H1 (cell line): Measurements from ENCODE around the gene ZBTB16. TPM values are rescaled to one million over a fixed set of nuclear protein-coding genes. Genes with fewer than 3 reads are reported as not detected.

Experiments used
- CTCF ChIA-PET: fragments of 300-600 bp; sonication (Branson Sonifier 250); formaldehyde crosslinking; loops from one replicate; lab custom pipeline; 2021; ENCODE audit not compliant: partially characterized antibody; lab: Charles Lee
- POLR2A ChIA-PET: fragments of 300-600 bp; sonication (Branson Sonifier 250); formaldehyde crosslinking; loops from one replicate; lab custom pipeline; 2021; ENCODE audit warnings: inconsistent platforms; ENCODE audit not compliant: partially characterized antibody; lab: Charles Lee
- DNase-seq, 2 experiments: peaks; one replicate each; pipeline versions ENCODE4 v3.0.0 to v3.0.0-alpha.2; 2010 to 2022; ENCODE audit warnings: low spot score in 2 of 2, low read depth in 1 of 2, mixed read lengths in 1 of 2
- FAIRE-seq: peaks from 2 replicates; lab custom pipeline; 2011; peaks lifted over from hg19 to GRCh38; lab: Jason Lieb, UNC
- H2AFZ ChIP-seq: 2 replicates; pipeline ENCODE4 v1.8.1; 2012; ENCODE audit warnings: low read length, inconsistent platforms
- H2AK5ac ChIP-seq: 2 replicates; pipeline ENCODE4 v1.6.1; 2013; ENCODE audit warnings: low read depth, low read length
- H2BK120ac ChIP-seq: replicated peaks from 2 replicates; pipeline ENCODE3; 2013; ENCODE audit warnings: low read depth, low read length, inconsistent platforms
- H2BK12ac ChIP-seq: 2 replicates; pipeline ENCODE4 v1.6.1; 2013; ENCODE audit warnings: low read depth, low read length
- H2BK15ac ChIP-seq: 2 replicates; pipeline ENCODE4 v1.6.1; 2013; ENCODE audit warnings: low read length
- H2BK20ac ChIP-seq: 2 replicates; pipeline ENCODE4 v1.6.1; 2013; ENCODE audit warnings: low read length
- H2BK5ac ChIP-seq: 2 replicates; pipeline ENCODE4 v1.6.1; 2013; ENCODE audit warnings: low read depth, low read length
- H3K14ac ChIP-seq: 2 replicates; pipeline ENCODE4 v1.6.1; 2013; ENCODE audit warnings: inconsistent platforms; ENCODE audit not compliant: insufficient read length
- H3K18ac ChIP-seq: 2 replicates; pipeline ENCODE4 v1.6.1; 2013; ENCODE audit warnings: low read length; ENCODE audit errors: extremely low read depth
- H3K23ac ChIP-seq: 2 replicates; pipeline ENCODE4 v1.6.1; 2013; ENCODE audit warnings: inconsistent platforms; ENCODE audit not compliant: insufficient read length
- H3K23me2 ChIP-seq: 2 replicates; pipeline ENCODE4 v1.6.1; 2013; ENCODE audit warnings: low read depth, low read length
- H3K27ac ChIP-seq: 2 replicates; pipeline ENCODE4 v1.6.1; 2011; ENCODE audit warnings: low read depth, low read length, inconsistent platforms
- H3K27me3 ChIP-seq, 4 experiments: replicated peaks in 1 of 4; 1 replicate in 1 of 4; 2 replicates in 3 of 4; pipeline versions ENCODE4 v1.6.1 to v1.8.1; 2011 to 2013; ENCODE audit warnings: low read length in 3 of 4, mild to moderate bottlenecking in 3 of 4, inconsistent platforms in 2 of 4, mixed read lengths in 2 of 4, moderate library complexity in 1 of 4; ENCODE audit not compliant: control insufficient read depth in 3 of 4, insufficient read depth in 3 of 4; ENCODE audit errors: extremely low read depth in 1 of 4
- H3K36me3 ChIP-seq, 4 experiments: 2 replicates each; pipeline versions ENCODE4 v1.6.1 to v1.8.1; 2011 to 2013; ENCODE audit warnings: mild to moderate bottlenecking in 4 of 4, low read length in 3 of 4, moderate library complexity in 2 of 4, control low read depth in 1 of 4, inconsistent platforms in 1 of 4; ENCODE audit not compliant: insufficient read depth in 4 of 4, control insufficient read depth in 2 of 4
- H3K4ac ChIP-seq: replicated peaks from 2 replicates; pipeline ENCODE3; 2013; ENCODE audit warnings: low read length, low read depth, mixed read lengths, inconsistent platforms; ENCODE audit not compliant: insufficient read length
- H3K4me1 ChIP-seq, 4 experiments: replicated peaks in 1 of 4; 1 replicate in 1 of 4; 2 replicates in 3 of 4; pipeline versions ENCODE4 v1.6.1 to v1.8.1; 2011 to 2013; ENCODE audit warnings: low read length in 3 of 4, inconsistent platforms in 2 of 4, mixed read lengths in 1 of 4; ENCODE audit not compliant: insufficient read depth in 4 of 4, control insufficient read depth in 3 of 4
- H3K4me2 ChIP-seq, 2 experiments: 2 replicates each; pipeline versions ENCODE4 v1.6.1 to v1.8.1; 2011 to 2013; ENCODE audit warnings: low read depth in 2 of 2, low read length in 2 of 2, control low read depth in 1 of 2, inconsistent platforms in 1 of 2, mild to moderate bottlenecking in 1 of 2; ENCODE audit not compliant: insufficient read depth in 1 of 2
- H3K4me3 ChIP-seq, 4 experiments: fragments of 200-600, 300-600 bp in 1 of 4; sonication (generic), shearing (Covaris generic), sonication (Bioruptor Twin) in 1 of 4; 2 replicates each; pipeline versions ENCODE4 v1.5.1 to v1.8.1; 2011 to 2016; ENCODE audit warnings: low read length in 4 of 4, low read depth in 3 of 4, control low read depth in 2 of 4, inconsistent platforms in 2 of 4, mild to moderate bottlenecking in 2 of 4, mixed read lengths in 1 of 4, moderate library complexity in 1 of 4; ENCODE audit not compliant: insufficient read depth in 2 of 4; ENCODE audit errors: extremely low read depth in 1 of 4
- H3K56ac ChIP-seq: replicated peaks from 2 replicates; pipeline ENCODE3; 2013; ENCODE audit warnings: low read depth, mild to moderate bottlenecking, mixed read lengths, low read length, inconsistent platforms; ENCODE audit not compliant: insufficient read length
- H3K79me1 ChIP-seq: 2 replicates; pipeline ENCODE4 v1.6.1; 2013; ENCODE audit warnings: low read depth, low read length, control low read depth
- H3K79me2 ChIP-seq, 2 experiments: 2 replicates each; pipeline versions ENCODE4 v1.6.1 to v1.8.1; 2012 to 2013; ENCODE audit warnings: low read length in 2 of 2, mild to moderate bottlenecking in 2 of 2, inconsistent platforms in 1 of 2; ENCODE audit not compliant: insufficient read depth in 2 of 2, control insufficient read depth in 1 of 2
- H3K9ac ChIP-seq, 4 experiments: replicated peaks in 1 of 4; 1 replicate in 1 of 4; 2 replicates in 3 of 4; pipeline versions ENCODE4 v1.6.1 to v1.8.1; 2011 to 2013; ENCODE audit warnings: low read depth in 3 of 4, low read length in 3 of 4, control low read depth in 2 of 4, mild to moderate bottlenecking in 2 of 4, moderate library complexity in 2 of 4, inconsistent platforms in 1 of 4; ENCODE audit errors: extremely low read depth in 1 of 4
- H3K9me3 ChIP-seq, 2 experiments: 2 replicates each; pipeline versions ENCODE4 v1.6.1 to v1.8.1; 2012 to 2013; ENCODE audit warnings: mild to moderate bottlenecking in 2 of 2, moderate library complexity in 2 of 2, control low read depth in 1 of 2, inconsistent platforms in 1 of 2, low read depth in 1 of 2, low read length in 1 of 2, mixed read lengths in 1 of 2; ENCODE audit not compliant: insufficient read depth in 2 of 2
- H4K20me1 ChIP-seq, 2 experiments: replicated peaks in 1 of 2; 2 replicates each; pipeline versions ENCODE3 to v1.8.1; 2011 to 2013; ENCODE audit warnings: inconsistent platforms in 2 of 2, low read length in 2 of 2, mild to moderate bottlenecking in 1 of 2; ENCODE audit not compliant: insufficient read depth in 2 of 2, control insufficient read depth in 1 of 2
- H4K5ac ChIP-seq: 2 replicates; pipeline ENCODE4 v1.6.1; 2013; ENCODE audit warnings: low read length, low read depth, mixed read lengths, inconsistent platforms; ENCODE audit not compliant: insufficient read length
- H4K8ac ChIP-seq: 2 replicates; pipeline ENCODE4 v1.8.0; 2013; ENCODE audit warnings: mild to moderate bottlenecking, moderate library complexity, low read length, inconsistent platforms; ENCODE audit not compliant: insufficient read depth; ENCODE audit errors: extremely low read depth
- H4K91ac ChIP-seq: replicated peaks from 2 replicates; pipeline ENCODE3; 2013; ENCODE audit warnings: low read length, mixed read lengths, inconsistent platforms; ENCODE audit not compliant: insufficient read length
- CBX8 ChIP-seq: fragments of 300-800, 300-1000 bp; sonication (generic); IDR thresholded peaks from 2 replicates; pipeline ENCODE4 v1.7.1; 2016; ENCODE audit warnings: low read depth, low read length, borderline replicate concordance
- CTBP2 ChIP-seq: IDR thresholded peaks from 2 replicates; pipeline ENCODE4 v1.7.0; 2011; ENCODE audit warnings: borderline replicate concordance, mild to moderate bottlenecking, moderate library complexity, mixed read lengths, low read length; ENCODE audit not compliant: insufficient read depth, insufficient read length
- EZH2 ChIP-seq: fragments of 200-600 bp; sonication (generic); IDR thresholded peaks from 2 replicates; pipeline ENCODE4 v1.7.1; 2012; ENCODE audit warnings: low read depth, mild to moderate bottlenecking, moderate library complexity, low read length, inconsistent platforms; ENCODE audit not compliant: severe bottlenecking
- HDAC2 ChIP-seq, 2 experiments: fragments of 300-600 bp in 1 of 2; sonication (generic) in 1 of 2; IDR thresholded peaks; 2 replicates each; pipeline ENCODE4 v1.6.1; 2011 to 2012; ENCODE audit warnings: low read depth in 2 of 2, low read length in 2 of 2, mild to moderate bottlenecking in 2 of 2, moderate library complexity in 2 of 2, borderline replicate concordance in 1 of 2, inconsistent platforms in 1 of 2
- POLR2A ChIP-seq, 2 experiments: IDR thresholded peaks; 1 replicate in 1 of 2; 2 replicates in 1 of 2; pipeline ENCODE4 v1.6.1; 2011; ENCODE audit warnings: low read depth in 2 of 2, low read length in 2 of 2, mild to moderate bottlenecking in 2 of 2; ENCODE audit errors: control extremely low read depth in 1 of 2
- SP1 ChIP-seq: IDR thresholded peaks from 2 replicates; pipeline ENCODE4 v1.6.1; 2011; ENCODE audit warnings: low read depth, low read length
- SP2 ChIP-seq: IDR thresholded peaks from 2 replicates; pipeline ENCODE4 v1.6.1; 2012; ENCODE audit warnings: mild to moderate bottlenecking, low read length, inconsistent platforms
- WGBS, 2 experiments: shearing (Covaris generic) in 1 of 2; methylation state at CpG; one replicate each; pipeline versions ENCODE4 v1.1.6 to v1.1.7; 2013 to 2015; ENCODE audit warnings: low lambda C conversion rate in 2 of 2, mixed read lengths in 2 of 2, inconsistent platforms in 1 of 2, low coverage in 1 of 2, missing lambda C conversion rate in 1 of 2; ENCODE audit not compliant: insufficient replicate concordance in 2 of 2, insufficient coverage in 1 of 2, insufficient read length in 1 of 2; ENCODE audit errors: extremely low coverage in 1 of 2, missing lambda C conversion rate in 1 of 2; 5-methylcytosine and 5-hydroxymethylcytosine counted together
- polyA plus RNA-seq, 7 experiments: library from polyadenylated mRNA; depleted of rRNA in 3 of 7; stranded (reverse) in 5 of 7; unstranded in 2 of 7; fragments of >200 nt in 5 of 7; fragments of 200-250 nt in 2 of 7; gene quantifications; 1 replicate in 5 of 7; 2 replicates in 1 of 7; 4 replicates in 1 of 7; pipeline versions ENCODE4 v1.2.1 to v1.2.3, GENCODE V29; 2011 to 2013; ENCODE audit warnings: missing spikeins in 2 of 7, mixed read lengths in 2 of 7
- total RNA-seq: library from RNA; stranded (reverse); fragmentation: NEBNext Ultra II Directional; extraction: Animal tissue kit (Norgen Biotek cat#: 25700); gene quantifications from 2 replicates; pipeline ENCODE4 v1.2.1, GENCODE V29; 2021
- TF ChIP-seq, protein P1 (sequence below): IDR thresholded peaks from 2 replicates; pipeline ENCODE4 v1.6.1; 2012; ENCODE audit warnings: low read length, inconsistent platforms

ZBTB16 gene
- total and polyA plus RNA-seq, 2 of the 8 experiments (the other 6 are each of a cell fraction or from before 2014, with no cell fraction given): 0.12 to 0.61 TPM

GRCh38 chr11:114260077-114260476 lies 200.6 kb downstream of the ZBTB16 start:
- Histone ChIP-seq H3K14ac (no peak overlapping the region), H2BK5ac (no peak overlapping the region), H2BK12ac (no peak overlapping the region), H2AK5ac (no peak overlapping the region), H3K56ac (no peak overlapping the region), H4K8ac (no peak overlapping the region), H3K9ac (no peak overlapping the region), H3K23ac (no peak overlapping the region), H3K36me3 (no peaks in the 10 kb centered on the region), H4K5ac (no peak overlapping the region), H4K20me1 (no peaks in the 10 kb centered on the region), H3K4me3 (no peak overlapping the region), H3K4me2 (no peak overlapping the region), H3K27ac (no peak overlapping the region), H2BK120ac (no peak overlapping the region), H3K79me2 (no peaks in the 10 kb centered on the region), H2BK20ac (no peak overlapping the region), H3K23me2 (no peaks in the 10 kb centered on the region; the same call in 1 of the 2 replicates), H2AFZ (no peak overlapping the region), H4K91ac (no peak overlapping the region), H3K4ac (no peak overlapping the region), H3K9me3 (no peaks in the 10 kb centered on the region), H3K79me1 (no peaks in the 10 kb centered on the region), H2BK15ac (no peak overlapping the region), H3K27me3 (no peaks in the 10 kb centered on the region), H3K18ac (no peak overlapping the region), H3K4me1 (no peaks in the 10 kb centered on the region; a peak in 3 of 7 replicates)
- ChIA-PET CTCF (interaction anchor here (0.6 to 12.0 kb wide), 51 partner anchors 15 to 577 kb away, joined by 3 to 280 read pairs (median 6); partner anchors contain the start of genes HTR3A and HTR3B), POLR2A (interaction anchor here (1.6 kb wide), 1 partner anchor 267 kb away, joined by 8 read pairs; no protein-coding TSS in a partner anchor)
- FAIRE-seq: no peak
- 88% methylated on average over 6 of the region's 6 CpGs; no CpG with 5 or more reads in 1 of the 2 experiments for WGBS, 2 experiments
- TF ChIP-seq POLR2A (IDR thresholded peaks at IDR 0.05; ENCODE audit: control extremely low read depth in 1 of 2, low read depth in 2 of 2, low read length in 2 of 2) (no peak), EZH2 (no peak), SP2 (no peak), CBX8 (no peak), HDAC2 (IDR thresholded peaks at IDR 0.05; ENCODE audit: borderline replicate concordance in 1 of 2, low read depth in 2 of 2, low read length in 2 of 2) (no peak), CTBP2 (no peak), SP1 (no peak)
- TF ChIP-seq, protein P1, sequence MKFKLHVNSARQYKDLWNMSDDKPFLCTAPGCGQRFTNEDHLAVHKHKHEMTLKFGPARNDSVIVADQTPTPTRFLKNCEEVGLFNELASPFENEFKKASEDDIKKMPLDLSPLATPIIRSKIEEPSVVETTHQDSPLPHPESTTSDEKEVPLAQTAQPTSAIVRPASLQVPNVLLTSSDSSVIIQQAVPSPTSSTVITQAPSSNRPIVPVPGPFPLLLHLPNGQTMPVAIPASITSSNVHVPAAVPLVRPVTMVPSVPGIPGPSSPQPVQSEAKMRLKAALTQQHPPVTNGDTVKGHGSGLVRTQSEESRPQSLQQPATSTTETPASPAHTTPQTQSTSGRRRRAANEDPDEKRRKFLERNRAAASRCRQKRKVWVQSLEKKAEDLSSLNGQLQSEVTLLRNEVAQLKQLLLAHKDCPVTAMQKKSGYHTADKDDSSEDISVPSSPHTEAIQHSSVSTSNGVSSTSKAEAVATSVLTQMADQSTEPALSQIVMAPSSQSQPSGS: no peak
- no peak for DNase-seq
